CD14-positive monocyte (primary cell): ENCODE results near the gene PNMA6E. TPM values are rescaled to one million over a fixed set of nuclear protein-coding genes. Genes with fewer than 3 reads are reported as not detected.
A peak's percentile ranks its signal among the peaks of the same experiment; 100 is the strongest.

Experiments used
- DNase-seq, 3 donors: peaks; one replicate each; pipeline ENCODE4 v3.0.0-alpha.2; 2011 to 2022
- H2AFZ ChIP-seq: 2 replicates; pipeline ENCODE4 v1.6.0; 2012; ENCODE audit warnings: mild to moderate bottlenecking, low read depth, low read length, inconsistent platforms; ENCODE audit not compliant: insufficient read depth, poor library complexity, severe bottlenecking
- H3K27ac ChIP-seq, 2 donors: 1 replicate in 1 of 2; 2 replicates in 1 of 2; pipeline ENCODE4 v1.5.1; 2012 to 2013; ENCODE audit warnings: low read length in 2 of 2, control low read depth in 1 of 2, inconsistent platforms in 1 of 2, low read depth in 1 of 2, mild to moderate bottlenecking in 1 of 2
- H3K27me3 ChIP-seq, 2 donors: one replicate each; pipeline versions ENCODE4 v1.6.0 to v1.6.1; 2011 to 2013; ENCODE audit warnings: low read length in 2 of 2; ENCODE audit not compliant: control insufficient read depth in 2 of 2, insufficient read depth in 2 of 2
- H3K36me3 ChIP-seq, 2 donors: replicated peaks in 1 of 2; 1 replicate in 1 of 2; 2 replicates in 1 of 2; pipeline versions ENCODE4 v1.5.1 to v1.6.1; 2012 to 2013; ENCODE audit warnings: low read length in 2 of 2, control low read depth in 1 of 2, inconsistent platforms in 1 of 2, mild to moderate bottlenecking in 1 of 2; ENCODE audit not compliant: insufficient read depth in 2 of 2, control insufficient read depth in 1 of 2
- H3K4me1 ChIP-seq, 2 donors: 1 replicate in 1 of 2; 2 replicates in 1 of 2; pipeline versions ENCODE4 v1.5.1 to v1.6.1; 2012 to 2013; ENCODE audit warnings: low read length in 2 of 2, control low read depth in 1 of 2, inconsistent platforms in 1 of 2, mild to moderate bottlenecking in 1 of 2, moderate library complexity in 1 of 2; ENCODE audit not compliant: insufficient read depth in 2 of 2, control insufficient read depth in 1 of 2
- H3K4me2 ChIP-seq: replicated peaks from 2 replicates; pipeline ENCODE3; 2012; ENCODE audit warnings: low read length, moderate library complexity, mild to moderate bottlenecking; ENCODE audit not compliant: poor library complexity, severe bottlenecking; ENCODE audit errors: extremely low read depth
- H3K4me3 ChIP-seq, 3 experiments: fragments of 200-600 bp in 1 of 3; sonication (generic) in 1 of 3; replicated peaks in 1 of 3; 1 replicate in 2 of 3; 2 replicates in 1 of 3; pipeline ENCODE4 v1.5.1; 2011 to 2013; ENCODE audit warnings: low read length in 3 of 3, mild to moderate bottlenecking in 3 of 3, control low read depth in 2 of 3, low read depth in 2 of 3, inconsistent platforms in 1 of 3, moderate library complexity in 1 of 3
- H3K79me2 ChIP-seq: 2 replicates; pipeline ENCODE4 v1.6.0; 2012; ENCODE audit warnings: mild to moderate bottlenecking, control low read depth, inconsistent platforms, low read length, moderate library complexity; ENCODE audit not compliant: insufficient read depth
- H3K9ac ChIP-seq: 2 replicates; pipeline ENCODE4 v1.6.0; 2017; ENCODE audit warnings: low read length, mild to moderate bottlenecking; ENCODE audit not compliant: insufficient read depth, poor library complexity, severe bottlenecking
- H3K9me3 ChIP-seq, 2 donors: replicated peaks in 1 of 2; 1 replicate in 1 of 2; 2 replicates in 1 of 2; pipeline versions ENCODE4 v1.5.1 to v1.6.1; 2012 to 2013; ENCODE audit warnings: low read length in 2 of 2, control low read depth in 1 of 2; ENCODE audit not compliant: control insufficient read depth in 1 of 2, insufficient read depth in 1 of 2
- H4K20me1 ChIP-seq: 2 replicates; pipeline ENCODE4 v1.6.0; 2012; ENCODE audit warnings: mild to moderate bottlenecking, low read length, control low read depth, moderate library complexity; ENCODE audit not compliant: insufficient read depth
- H3K27ac Mint-ChIP-seq, 7 donors: one replicate each; pipeline ENCODE4 v1.8.0; 2020; ENCODE audit warnings: mild to moderate bottlenecking in 7 of 7, mixed read lengths in 7 of 7, moderate library complexity in 6 of 7, inconsistent platforms in 2 of 7
- H3K27me3 Mint-ChIP-seq, 3 donors: one replicate each; pipeline ENCODE4 v1.8.0; 2021 to 2022; ENCODE audit warnings: low read depth in 3 of 3, mild to moderate bottlenecking in 3 of 3, mixed read lengths in 3 of 3, moderate library complexity in 3 of 3, inconsistent platforms in 1 of 3
- H3K36me3 Mint-ChIP-seq, 2 donors: one replicate each; pipeline ENCODE4 v1.8.0; 2020; ENCODE audit warnings: mixed read lengths in 2 of 2, inconsistent platforms in 1 of 2, mild to moderate bottlenecking in 1 of 2
- H3K4me1 Mint-ChIP-seq: one replicate; pipeline ENCODE4 v1.8.0; 2020; ENCODE audit warnings: mild to moderate bottlenecking, mixed read lengths
- H3K4me3 Mint-ChIP-seq, 2 donors: one replicate each; pipeline ENCODE4 v1.8.0; 2020; ENCODE audit warnings: mild to moderate bottlenecking in 2 of 2, mixed read lengths in 2 of 2, moderate library complexity in 1 of 2
- H3K9me3 Mint-ChIP-seq, 7 donors: one replicate each; pipeline ENCODE4 v1.8.0; 2020 to 2022; ENCODE audit warnings: mixed read lengths in 7 of 7, mild to moderate bottlenecking in 6 of 7, moderate library complexity in 6 of 7, inconsistent platforms in 2 of 7
- CTCF ChIP-seq: fragments of 200-600 bp; IDR thresholded peaks from one replicate; pipeline ENCODE4 v1.8.0; 2022; ENCODE audit warnings: antibody characterized with exemption, mild to moderate bottlenecking
- WGBS: methylation state at CpG from one replicate; pipeline ENCODE4 v1.1.5; 2013; ENCODE audit warnings: missing lambda C conversion rate; ENCODE audit not compliant: insufficient coverage; 5-methylcytosine and 5-hydroxymethylcytosine counted together
- intact Hi-C, 2 donors: fragments of 100-400 bp; cut with micrococcal nuclease; formaldehyde crosslinking; loops; one replicate each; pipeline versions ENCODE4 v1.15.0 to v1.15.1; 2023
- polyA plus RNA-seq, 3 donors: library from polyadenylated mRNA; depleted of rRNA in 1 of 3; unstranded in 2 of 3; stranded (reverse) in 1 of 3; fragments of 300-500 nt in 2 of 3; fragments of >200 nt in 1 of 3; fragmentation: Illumina TruSeq in 2 of 3; gene quantifications; 1 replicate in 2 of 3; 2 replicates in 1 of 3; pipeline ENCODE4 v1.2.3, GENCODE V29; 2012 to 2021

The PNMA6E gene
- polyA plus RNA-seq, 3 donors, result not detected

- peaks cover 0 to 18% (median 8%) of the 10 kb centered on the region in 3 donors for H3K27me3 Mint-ChIP-seq
- H3K4me3 Mint-ChIP-seq, result peak overlapping the region; percentile 21 to 66
- no peaks in the 10 kb centered on the region for H3K36me3 ChIP-seq
- no peaks in the 10 kb centered on the region for H4K20me1 ChIP-seq
- H3K4me3 ChIP-seq, result peak overlapping the region in 1 of 3 experiments; percentile 73
- peaks cover 40 to 42% of the 10 kb centered on the region in 2 donors for H3K4me1 ChIP-seq
- H3K9ac ChIP-seq, result no peak overlapping the region
- TF ChIP-seq CTCF, result no peak
- 67% methylated on average over 5 of the region's 12 CpGs for WGBS
- intact Hi-C loops, result no loop called here
- H3K4me1 Mint-ChIP-seq, result peaks cover 41% of the 10 kb centered on the region
- H3K27me3 ChIP-seq, result no peaks in the 10 kb centered on the region
- peak overlapping the region; percentile 75 for H3K4me2 ChIP-seq
- no peak for DNase-seq
- peaks cover 0 to 1% (median 0%) of the 10 kb centered on the region in 7 donors for H3K9me3 Mint-ChIP-seq
- no peaks in the 10 kb centered on the region for H3K9me3 ChIP-seq
- peak overlapping the region; percentile 74 for H2AFZ ChIP-seq
- no peak overlapping the region for H3K27ac ChIP-seq
- peaks cover 6% of the 10 kb centered on the region for H3K79me2 ChIP-seq
- peak overlapping the region in 3 of 7 donors; percentile 4 to 66 (median 11) for H3K27ac Mint-ChIP-seq
- no peaks in the 10 kb centered on the region for H3K36me3 Mint-ChIP-seq
These were observed 9.7 kb upstream of the PNMA6E start for GRCh38 chrX:153410888-153411254.

- WGBS, result 92% methylated on average over 8 of the region's 15 CpGs
These were observed 9.2 kb upstream of the PNMA6E start for GRCh38 chrX:153410373-153410772.

More at GRCh38 chrX:153410373-153410772, 9.2 kb upstream of the PNMA6E start:
- no peak overlapping the region for H3K9ac ChIP-seq
- no peak overlapping the region for H3K4me3 Mint-ChIP-seq
- H3K4me1 Mint-ChIP-seq, result peaks cover 39% of the 10 kb centered on the region
- no peak overlapping the region for H3K4me2 ChIP-seq
- no peaks in the 10 kb centered on the region for H3K27me3 ChIP-seq
- H2AFZ ChIP-seq, result no peak overlapping the region
- no peak overlapping the region for H3K27ac Mint-ChIP-seq
- no peak for DNase-seq
- no peaks in the 10 kb centered on the region for H4K20me1 ChIP-seq
- no peak for TF ChIP-seq CTCF
- H3K27ac ChIP-seq, result no peak overlapping the region
- no peaks in the 10 kb centered on the region for H3K36me3 ChIP-seq
- H3K79me2 ChIP-seq, result peaks cover 6% of the 10 kb centered on the region
- H3K4me3 ChIP-seq, result no peak overlapping the region
- no peaks in the 10 kb centered on the region for H3K36me3 Mint-ChIP-seq
- intact Hi-C loops, result no loop called here
- H3K27me3 Mint-ChIP-seq, result peaks cover 0 to 14% (median 8%) of the 10 kb centered on the region in 3 donors
- no peaks in the 10 kb centered on the region for H3K9me3 ChIP-seq
- peaks cover 0 to 1% (median 0%) of the 10 kb centered on the region in 7 donors for H3K9me3 Mint-ChIP-seq
- peaks cover 35 to 37% of the 10 kb centered on the region in 2 donors for H3K4me1 ChIP-seq
